MM.1S (cell line): ENCODE data around the gene PPP2R1B.
"Not testable (repeated sequence)": the region's sequence is repeated elsewhere in the genome, so short reads cannot be mapped to it uniquely, and the experiment has no call there.

ENCODE experiments used
- CTCF ChIP-seq: fragments of 300-600 bp; sonication (generic); IDR thresholded peaks from 2 replicates; pipeline ENCODE4 v1.5.1; 2016; ENCODE audit warnings: antibody characterized with exemption, low read length, mixed read lengths
- EZH2 ChIP-seq: fragments of 300-600 bp; sonication (generic); optimal IDR thresholded peaks from 2 replicates; pipeline ENCODE3; 2017; ENCODE audit warnings: low read depth, mild to moderate bottlenecking, antibody characterized with exemption, low read length, mixed read lengths
- EZH2phosphoT487 ChIP-seq: fragments of 300-600 bp; sonication (generic); IDR thresholded peaks from 2 replicates; pipeline ENCODE4 v1.6.1; 2018; ENCODE audit warnings: antibody characterized with exemption, low read length

- TF ChIP-seq CTCF, EZH2, EZH2phosphoT487: not testable (repeated sequence)
These were observed 5.0 kb upstream of the PPP2R1B start for GRCh38 chr11:111771205-111771604.
